ENCODE results near the gene COX6B2. TPM values are rescaled to one million over a fixed set of nuclear protein-coding genes. Genes with fewer than 3 reads are reported as not detected.

Gene COX6B2
- polyA plus RNA-seq, 3 donors, result 0.36 TPM; not detected in 2

DNA sequence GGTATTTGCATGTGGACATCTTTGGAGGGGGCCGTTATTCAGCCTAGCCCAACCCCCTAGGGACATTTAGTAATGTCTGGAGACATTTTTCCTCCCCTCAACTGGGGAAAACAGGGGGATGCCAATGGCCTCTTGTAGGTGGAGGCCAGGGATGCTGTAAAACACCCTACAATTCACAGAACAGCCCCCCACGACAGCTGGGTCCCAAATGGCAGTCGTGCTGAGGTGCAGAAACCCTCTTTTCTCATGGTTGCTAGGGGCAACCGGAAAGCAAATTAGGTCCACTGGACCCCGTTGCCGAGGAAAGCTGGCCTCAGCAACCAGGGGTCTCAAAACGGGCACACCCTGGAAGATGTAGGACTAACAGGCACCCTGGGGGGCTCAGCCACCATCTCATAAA is 44.0 kb downstream of the COX6B2 start:
- Histone ChIP-seq H3K79me2 (ENCODE audit: insufficient read depth, low read length) (no peaks in the 10 kb centered on the region), H3K9ac (ENCODE audit: insufficient read depth, low read length, poor library complexity, severe bottlenecking) (no peak overlapping the region), H3K27me3 (ENCODE audit: control insufficient read depth in 2 of 2, insufficient read depth in 2 of 2, low read length in 2 of 2) (no peaks in the 10 kb centered on the region), H3K27ac (ENCODE audit: low read depth in 1 of 2, low read length in 2 of 2) (no peak overlapping the region), H2AFZ (ENCODE audit: insufficient read depth, low read depth, low read length, poor library complexity, severe bottlenecking) (no peak overlapping the region), H3K36me3 (replicated peaks in 1 of 2; ENCODE audit: control insufficient read depth in 1 of 2, insufficient read depth in 2 of 2, low read length in 2 of 2) (peaks cover 22 to 27% of the 10 kb centered on the region in 2 donors), H3K4me1 (ENCODE audit: control insufficient read depth in 1 of 2, insufficient read depth in 2 of 2, low read length in 2 of 2) (no peaks in the 10 kb centered on the region), H3K4me3 (replicated peaks in 1 of 3; ENCODE audit: low read depth in 2 of 3, low read length in 3 of 3) (no peak overlapping the region), H4K20me1 (ENCODE audit: insufficient read depth, low read length) (peaks cover 42% of the 10 kb centered on the region), H3K9me3 (replicated peaks in 1 of 2; ENCODE audit: control insufficient read depth in 1 of 2, insufficient read depth in 1 of 2, low read length in 2 of 2) (peaks cover 0 to 13% of the 10 kb centered on the region in 2 donors), H3K4me2 (replicated peaks; ENCODE audit: extremely low read depth, low read length, poor library complexity, severe bottlenecking) (no peak overlapping the region)
- intact Hi-C loops (cut with micrococcal nuclease), result loop anchor here in 1 of 2 donors (5.0 kb wide), 1 partner anchor 42 kb away; the partner anchor contains the start of gene COX6B2
- Mint-ChIP-seq H3K9me3 (peaks cover 0 to 11% (median 6%) of the 10 kb centered on the region in 7 donors), H3K4me1 (peaks cover 9% of the 10 kb centered on the region), H3K36me3 (peaks cover 26 to 34% of the 10 kb centered on the region in 2 donors), H3K27me3 (ENCODE audit: low read depth in 3 of 3) (peaks cover 0 to 3% (median 2%) of the 10 kb centered on the region in 3 donors), H3K27ac (peak overlapping the region in 2 of 7 donors; percentile 8 to 23), H3K4me3 (no peak overlapping the region)
- WGBS (ENCODE audit: insufficient coverage), result 96% methylated on average over 5 of the region's 7 CpGs
- TF ChIP-seq, protein P1, sequence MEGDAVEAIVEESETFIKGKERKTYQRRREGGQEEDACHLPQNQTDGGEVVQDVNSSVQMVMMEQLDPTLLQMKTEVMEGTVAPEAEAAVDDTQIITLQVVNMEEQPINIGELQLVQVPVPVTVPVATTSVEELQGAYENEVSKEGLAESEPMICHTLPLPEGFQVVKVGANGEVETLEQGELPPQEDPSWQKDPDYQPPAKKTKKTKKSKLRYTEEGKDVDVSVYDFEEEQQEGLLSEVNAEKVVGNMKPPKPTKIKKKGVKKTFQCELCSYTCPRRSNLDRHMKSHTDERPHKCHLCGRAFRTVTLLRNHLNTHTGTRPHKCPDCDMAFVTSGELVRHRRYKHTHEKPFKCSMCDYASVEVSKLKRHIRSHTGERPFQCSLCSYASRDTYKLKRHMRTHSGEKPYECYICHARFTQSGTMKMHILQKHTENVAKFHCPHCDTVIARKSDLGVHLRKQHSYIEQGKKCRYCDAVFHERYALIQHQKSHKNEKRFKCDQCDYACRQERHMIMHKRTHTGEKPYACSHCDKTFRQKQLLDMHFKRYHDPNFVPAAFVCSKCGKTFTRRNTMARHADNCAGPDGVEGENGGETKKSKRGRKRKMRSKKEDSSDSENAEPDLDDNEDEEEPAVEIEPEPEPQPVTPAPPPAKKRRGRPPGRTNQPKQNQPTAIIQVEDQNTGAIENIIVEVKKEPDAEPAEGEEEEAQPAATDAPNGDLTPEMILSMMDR (IDR thresholded peaks at IDR 0.05), result no peak
- DNase-seq, result no peak

DNA sequence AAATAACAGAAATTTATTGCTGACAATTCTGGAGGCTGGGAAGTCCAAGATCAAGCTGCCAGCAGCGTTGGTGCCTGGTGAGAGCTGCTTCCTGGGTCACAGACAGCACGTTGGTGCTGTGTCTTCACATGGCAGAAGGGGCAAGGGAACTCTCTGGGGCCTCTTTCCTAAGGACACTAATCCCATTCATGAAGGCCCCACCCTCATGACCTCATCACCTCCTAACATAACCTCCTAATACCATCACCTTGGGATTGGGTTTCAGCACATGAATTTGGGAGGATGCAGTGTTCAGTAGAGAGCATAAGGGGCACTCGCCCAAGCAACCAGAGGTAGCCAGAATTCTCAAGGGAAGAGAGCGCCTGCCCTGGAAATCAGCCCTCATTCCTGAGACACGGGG is 45.1 kb downstream of the COX6B2 start:
- no peak overlapping the region for H3K4me3 ChIP-seq (replicated peaks in 1 of 3; ENCODE audit: low read depth in 2 of 3, low read length in 3 of 3)
- no peak overlapping the region for H3K4me2 ChIP-seq (replicated peaks; ENCODE audit: extremely low read depth, low read length, poor library complexity, severe bottlenecking)
- H3K4me1 ChIP-seq (ENCODE audit: control insufficient read depth in 1 of 2, insufficient read depth in 2 of 2, low read length in 2 of 2), result no peaks in the 10 kb centered on the region
- no peak for DNase-seq
- H3K36me3 Mint-ChIP-seq, result peaks cover 20 to 24% of the 10 kb centered on the region in 2 donors
- no peak overlapping the region for H3K27ac ChIP-seq (ENCODE audit: low read depth in 1 of 2, low read length in 2 of 2)
- peak overlapping the region in 1 of 7 donors; percentile 13 for H3K27ac Mint-ChIP-seq
- H3K9me3 ChIP-seq (replicated peaks in 1 of 2; ENCODE audit: control insufficient read depth in 1 of 2, insufficient read depth in 1 of 2, low read length in 2 of 2), result peaks cover 0 to 13% of the 10 kb centered on the region in 2 donors
- H4K20me1 ChIP-seq (ENCODE audit: insufficient read depth, low read length), result peaks cover 37% of the 10 kb centered on the region
- peaks cover 15 to 21% of the 10 kb centered on the region in 2 donors for H3K36me3 ChIP-seq (replicated peaks in 1 of 2; ENCODE audit: control insufficient read depth in 1 of 2, insufficient read depth in 2 of 2, low read length in 2 of 2)
- H2AFZ ChIP-seq (ENCODE audit: insufficient read depth, low read depth, low read length, poor library complexity, severe bottlenecking), result no peak overlapping the region
- no peaks in the 10 kb centered on the region for H3K27me3 ChIP-seq (ENCODE audit: control insufficient read depth in 2 of 2, insufficient read depth in 2 of 2, low read length in 2 of 2)
- H3K4me1 Mint-ChIP-seq, result peaks cover 11% of the 10 kb centered on the region
- TF ChIP-seq, protein P1 (IDR thresholded peaks at IDR 0.05), result no peak
- no peaks in the 10 kb centered on the region for H3K79me2 ChIP-seq (ENCODE audit: insufficient read depth, low read length)
- peaks cover 0 to 3% (median 2%) of the 10 kb centered on the region in 3 donors for H3K27me3 Mint-ChIP-seq (ENCODE audit: low read depth in 3 of 3)
- peaks cover 0 to 13% (median 6%) of the 10 kb centered on the region in 7 donors for H3K9me3 Mint-ChIP-seq
- 91% methylated on average over 5 of the region's 5 CpGs for WGBS (ENCODE audit: insufficient coverage)
- no peak overlapping the region for H3K9ac ChIP-seq (ENCODE audit: insufficient read depth, low read length, poor library complexity, severe bottlenecking)
- no peak overlapping the region for H3K4me3 Mint-ChIP-seq
- intact Hi-C loops (cut with micrococcal nuclease), result no loop called here
